HG02973 (cell line): ENCODE measurements around the gene SLC2A5.
"Not testable (repeated sequence)": the region's sequence is repeated elsewhere in the genome, so short reads cannot be mapped to it uniquely, and the experiment has no call there.

Experiments used
- ATAC-seq: cut with Tn5 transposase; IDR thresholded peaks from one replicate; pipeline ENCODE4 v1.9.1; 2021; ENCODE audit warnings: moderate library complexity; ENCODE audit not compliant: unreplicated experiment

SLC2A5 gene

GRCh38 chr1:9069326-9070100, at the start of gene SLC2A5:
Gene SLC2A5, minus strand, starts transcription at chr1:9069635. Its CDS starts 99 bp downstream, at chr1:9069536.
- peak; percentile 83 for ATAC-seq

- ATAC-seq: no peak
Measured at GRCh38 chr1:9118186-9118585, 48.8 kb upstream of the SLC2A5 start.

GRCh38 chr1:9115351-9116205, 46.1 kb upstream of the SLC2A5 start:
- no peak for ATAC-seq

DNA sequence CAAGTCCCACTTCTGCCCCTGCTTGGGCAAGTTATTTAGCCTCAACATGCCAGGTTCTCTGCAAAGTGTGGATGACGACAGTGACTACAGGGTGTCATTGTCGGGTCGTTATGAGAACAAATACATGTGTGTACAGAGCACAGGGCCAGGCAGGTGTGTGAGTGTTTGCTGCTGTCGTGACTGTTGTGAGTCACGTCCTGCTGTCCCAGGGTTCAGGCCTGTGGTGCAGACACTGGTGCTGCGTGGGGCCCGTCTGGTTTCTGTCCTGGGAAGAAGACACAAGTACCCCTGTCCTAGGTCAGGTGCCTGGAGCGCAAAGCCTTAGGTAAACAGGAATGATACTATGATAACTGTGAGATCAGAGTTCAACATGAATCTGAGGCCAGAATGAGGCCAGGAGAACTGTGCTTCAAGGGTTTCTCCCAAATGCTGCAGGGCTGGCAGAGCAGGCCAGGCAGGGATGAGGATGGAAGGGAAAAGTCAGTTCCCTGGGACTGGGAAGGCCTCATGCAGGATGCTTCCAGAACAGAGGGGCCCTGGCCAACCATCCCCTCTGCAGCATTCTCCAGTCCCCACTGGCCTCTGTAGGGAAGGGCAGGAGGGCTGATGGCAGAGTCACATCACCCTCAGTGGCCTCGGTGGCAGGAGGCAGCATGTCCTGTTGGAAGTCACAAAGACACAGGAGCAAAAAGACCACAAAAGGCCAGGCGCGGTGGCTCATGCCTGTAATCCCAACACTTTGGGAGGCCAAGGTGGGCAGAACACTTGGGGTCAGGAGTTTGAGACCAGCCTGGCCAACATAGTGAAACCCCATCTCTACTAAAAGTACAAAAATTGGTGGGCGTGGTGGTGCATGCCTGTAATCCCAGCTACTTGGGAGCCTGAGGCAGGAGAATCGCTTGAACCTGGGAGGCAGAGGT, 43.8 kb upstream of the SLC2A5 start:
- no peak for ATAC-seq

DNA sequence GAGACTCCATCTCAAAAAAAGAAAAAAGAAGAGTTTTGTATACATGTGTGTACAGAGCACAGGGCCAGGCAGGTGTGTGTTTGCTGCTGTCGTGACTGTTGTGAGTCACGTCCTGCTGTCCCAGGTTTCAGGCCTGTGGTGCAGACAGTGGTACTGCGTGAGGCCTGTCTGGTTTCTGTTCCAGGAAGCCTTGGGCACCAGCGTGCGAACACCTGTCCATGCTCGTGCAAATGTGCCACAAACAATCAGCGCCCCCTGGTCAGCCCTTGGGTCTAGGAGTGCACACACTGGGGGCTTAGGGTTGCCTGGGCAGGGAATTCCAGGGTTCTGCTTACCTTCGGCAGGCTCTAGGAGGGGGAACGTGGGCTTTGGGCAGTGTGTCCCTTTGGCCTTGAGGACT, 42.5 kb upstream of the SLC2A5 start:
- ATAC-seq: no peak

- ATAC-seq: no peak
Measured at GRCh38 chr1:9111357-9111691, 41.9 kb upstream of the SLC2A5 start.

GRCh38 chr1:9110669-9111356, 41.4 kb upstream of the SLC2A5 start:
- no peak for ATAC-seq

DNA sequence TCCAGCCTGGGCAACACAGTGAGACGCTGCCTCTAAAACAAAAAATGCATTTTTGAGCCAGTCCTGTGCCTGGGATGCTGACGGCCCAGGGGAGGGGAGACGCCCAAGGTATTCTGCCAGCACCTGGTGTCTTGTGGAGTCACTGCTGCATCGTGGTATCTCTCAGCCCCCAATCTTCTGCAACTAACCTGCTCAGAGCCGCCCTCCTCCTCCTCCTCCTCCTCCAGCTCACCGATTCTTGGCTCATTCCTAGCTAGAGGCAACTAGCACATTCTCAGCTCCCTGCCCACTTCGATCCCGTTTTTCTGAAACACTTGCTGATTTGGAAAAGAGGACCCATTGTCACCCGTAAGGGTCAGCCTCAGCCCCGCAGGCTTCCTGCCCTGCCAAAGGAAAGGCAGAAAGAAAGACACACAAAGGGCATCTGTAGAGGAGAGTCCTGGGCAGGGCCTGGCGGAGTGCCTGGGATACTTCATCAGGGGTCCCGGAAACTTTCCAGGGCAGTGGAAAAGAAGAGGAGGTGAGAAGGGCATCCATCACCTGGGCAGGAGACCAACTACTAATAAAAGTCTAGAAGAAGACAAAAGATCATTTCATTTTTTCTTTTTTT, 38.7 kb upstream of the SLC2A5 start:
- no peak for ATAC-seq

DNA sequence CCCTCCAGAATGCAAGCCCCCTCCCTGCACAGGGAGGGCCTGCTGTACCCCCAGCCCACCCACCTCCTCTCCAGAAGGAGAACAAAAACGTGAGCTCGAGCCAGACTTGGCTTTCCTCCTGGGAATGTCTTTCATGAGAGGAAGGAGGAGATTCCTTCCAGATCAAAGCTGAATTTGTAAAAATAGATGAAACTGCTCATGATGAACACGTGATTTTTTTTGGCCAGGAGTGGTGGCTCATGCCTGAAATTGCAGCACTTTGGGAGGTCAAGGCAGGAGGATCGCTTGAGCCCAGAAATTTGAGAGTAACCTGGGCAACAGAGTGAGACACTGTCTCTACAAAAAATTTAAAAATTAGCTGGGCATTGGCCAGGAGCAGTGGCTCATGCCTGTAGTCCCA, 37.7 kb upstream of the SLC2A5 start:
- no peak for ATAC-seq

DNA sequence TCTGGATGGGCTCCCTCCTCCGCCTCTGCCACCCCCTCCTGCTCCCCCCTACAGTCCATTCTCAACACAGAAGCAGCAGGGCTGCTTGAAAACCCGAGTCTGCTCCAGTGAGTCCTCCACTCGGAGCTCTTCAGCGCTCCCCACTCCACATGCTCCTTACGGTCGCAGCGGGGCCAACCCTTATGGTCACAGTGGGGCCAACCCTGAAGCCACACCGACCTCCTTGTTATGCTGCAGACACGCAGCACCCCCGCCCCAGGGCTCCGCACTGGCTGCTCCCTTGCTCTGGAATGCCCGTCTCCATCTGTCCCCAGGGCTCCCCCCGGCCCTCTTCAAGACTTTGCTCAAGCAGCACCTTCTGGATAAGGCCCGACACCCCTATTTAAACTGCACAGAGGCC, 36.9 kb upstream of the SLC2A5 start:
- no peak for ATAC-seq

DNA sequence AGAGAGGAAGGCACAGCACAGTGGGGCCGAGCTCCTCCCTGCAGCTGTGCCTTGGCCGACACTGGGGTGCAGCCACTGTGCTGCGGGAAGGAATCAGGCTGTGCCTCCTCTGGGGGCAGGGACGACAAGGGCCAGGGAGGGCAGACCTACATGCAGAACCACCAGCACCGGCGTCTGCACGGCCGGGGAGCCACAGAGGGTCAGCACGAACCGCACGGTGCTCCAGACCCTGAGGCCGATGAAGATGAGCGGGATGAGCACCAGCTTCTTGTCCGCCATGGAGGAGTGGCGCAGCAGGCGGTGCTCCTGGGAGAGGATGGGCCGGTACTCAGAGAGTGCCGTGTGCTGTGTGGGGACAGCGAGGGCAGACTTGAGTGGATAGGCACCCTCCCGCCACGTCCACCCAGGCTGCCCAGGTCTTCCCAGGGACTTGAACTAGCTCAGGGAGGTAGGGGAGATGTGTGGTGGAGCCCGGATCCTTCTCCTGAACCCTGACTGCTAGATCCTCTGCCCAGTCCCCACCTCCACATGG, 36.0 kb upstream of the SLC2A5 start:
- no peak for ATAC-seq

DNA sequence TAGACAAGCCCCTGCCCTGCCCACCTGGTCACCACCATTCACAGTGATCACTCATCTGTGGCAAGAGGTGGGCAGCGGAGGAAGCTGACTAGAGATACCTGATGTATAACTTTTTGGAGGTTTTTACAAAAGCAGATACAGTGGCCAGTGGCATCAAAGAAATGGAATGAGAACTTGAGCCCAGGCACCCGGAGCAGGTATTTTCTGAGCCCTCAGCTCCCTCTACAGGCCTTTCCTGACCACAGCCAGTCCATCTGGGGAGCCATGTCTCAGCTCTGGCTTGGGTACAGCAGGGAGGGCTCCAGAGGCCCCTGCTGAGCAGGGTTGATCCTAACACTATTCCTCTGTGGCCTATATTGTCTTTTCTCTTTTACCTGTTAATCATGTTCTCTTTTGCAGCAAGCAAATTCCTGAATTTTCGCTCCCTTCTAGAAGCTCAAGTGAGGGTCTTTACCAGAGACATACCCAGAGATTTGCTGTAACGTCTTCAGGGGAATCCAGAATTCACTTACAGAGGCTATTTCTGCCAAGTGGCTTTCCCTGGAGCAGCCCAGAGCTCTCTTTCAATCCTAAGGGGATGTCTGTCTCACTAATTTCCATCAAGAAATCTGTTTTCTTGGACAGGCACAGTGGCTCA, 32.2 kb upstream of the SLC2A5 start:
- ATAC-seq: no peak

- no peak for ATAC-seq
Measured at GRCh38 chr1:9100471-9101043, 31.1 kb upstream of the SLC2A5 start.

DNA sequence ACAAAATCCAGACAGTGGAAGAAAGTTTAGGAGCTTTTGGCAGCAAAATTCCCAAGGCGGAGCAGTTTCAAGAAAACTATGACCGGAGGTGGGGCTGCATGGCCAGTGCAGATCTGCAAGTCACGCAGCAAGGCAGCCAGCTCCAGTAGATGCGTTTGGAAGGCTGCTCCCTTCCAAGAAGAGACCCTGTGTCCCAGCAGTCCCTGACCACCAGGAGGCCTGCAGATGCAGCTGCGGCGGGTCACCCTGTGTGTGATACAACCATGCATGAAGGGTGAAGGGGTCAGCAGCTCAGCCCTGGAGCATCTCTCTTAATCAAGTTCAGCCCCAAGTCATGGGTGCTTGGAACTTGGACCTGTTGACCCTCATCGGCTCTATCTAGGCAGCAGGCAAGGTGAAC, 30.1 kb upstream of the SLC2A5 start:
- ATAC-seq: no peak

GRCh38 chr1:9097947-9098705, 28.7 kb upstream of the SLC2A5 start:
- ATAC-seq: no peak

- ATAC-seq: no peak
Measured at GRCh38 chr1:9095818-9096217, 26.4 kb upstream of the SLC2A5 start.

DNA sequence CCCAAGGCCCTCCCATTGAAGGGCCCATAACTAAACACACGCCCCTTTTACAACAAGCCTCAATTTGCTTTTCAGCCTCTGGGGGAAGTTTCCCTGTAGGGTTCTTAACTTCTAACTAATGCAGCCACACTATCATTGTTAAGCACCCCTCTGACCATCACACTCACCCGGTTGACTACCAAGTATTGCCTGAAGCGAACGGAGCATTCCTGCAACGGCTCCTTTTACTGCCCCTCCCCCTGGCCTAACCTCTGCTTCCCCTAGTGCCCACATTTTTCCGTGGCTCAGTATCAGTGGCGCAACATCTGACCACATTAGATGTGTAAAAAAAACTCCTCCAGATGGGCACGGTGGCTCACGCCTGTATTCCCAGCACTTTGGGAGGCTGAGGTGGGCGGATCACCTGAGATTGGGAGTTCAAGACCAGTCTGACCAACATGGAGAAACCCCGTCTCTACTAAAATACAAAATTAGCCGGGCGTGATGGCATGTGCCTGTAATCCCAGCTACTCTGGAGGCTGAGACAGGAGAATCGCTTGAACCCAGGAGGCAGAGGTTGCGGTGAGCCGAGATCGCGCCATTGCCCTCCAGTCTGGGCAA, 24.7 kb upstream of the SLC2A5 start:
- not testable (repeated sequence) for ATAC-seq

GRCh38 chr1:9093581-9093980, 24.1 kb upstream of the SLC2A5 start:
- ATAC-seq: no peak
